Liver (tissue), 3 donors: ENCODE data around the gene CDK15.

Source experiments
- GABPA ChIP-seq, 2 donors: IDR thresholded peaks in 1 of 2; conservative IDR thresholded peaks in 1 of 2; 2 replicates each; pipeline ENCODE4 v1.6.1; 2016; ENCODE audit warnings: antibody characterized with exemption in 2 of 2, mild to moderate bottlenecking in 1 of 2, moderate library complexity in 1 of 2
- TF ChIP-seq, protein P1 (sequence below): fragments of 150-350 bp; IDR thresholded peaks from 2 replicates; pipeline ENCODE4 v1.5.1; 2017; ENCODE audit warnings: improper control_type of control experiment, low read depth, low read length; ENCODE audit not compliant: missing input control
- donor health status: healthy.
- donor health status: healthy.

DNA sequence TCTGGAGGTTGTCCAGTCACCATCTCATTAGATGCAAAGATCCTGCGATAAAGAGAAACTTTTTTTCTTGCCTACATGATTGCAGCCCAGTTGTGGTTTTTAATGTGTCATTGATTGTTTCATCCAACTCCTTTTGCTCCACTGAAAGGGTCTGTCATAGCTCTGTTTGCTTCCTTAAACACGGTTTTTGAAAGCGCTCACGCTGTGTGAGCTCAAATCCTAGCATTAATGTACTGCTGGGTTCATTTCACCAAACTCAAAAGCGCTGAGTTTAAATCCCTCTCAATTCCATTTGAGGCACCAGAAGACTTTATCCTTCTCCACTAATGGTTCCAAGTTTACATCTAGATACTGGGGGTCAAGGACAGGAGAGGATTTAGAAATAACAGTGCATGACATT is 53.6 kb downstream of the CDK15 start:
- TF ChIP-seq, protein P1, sequence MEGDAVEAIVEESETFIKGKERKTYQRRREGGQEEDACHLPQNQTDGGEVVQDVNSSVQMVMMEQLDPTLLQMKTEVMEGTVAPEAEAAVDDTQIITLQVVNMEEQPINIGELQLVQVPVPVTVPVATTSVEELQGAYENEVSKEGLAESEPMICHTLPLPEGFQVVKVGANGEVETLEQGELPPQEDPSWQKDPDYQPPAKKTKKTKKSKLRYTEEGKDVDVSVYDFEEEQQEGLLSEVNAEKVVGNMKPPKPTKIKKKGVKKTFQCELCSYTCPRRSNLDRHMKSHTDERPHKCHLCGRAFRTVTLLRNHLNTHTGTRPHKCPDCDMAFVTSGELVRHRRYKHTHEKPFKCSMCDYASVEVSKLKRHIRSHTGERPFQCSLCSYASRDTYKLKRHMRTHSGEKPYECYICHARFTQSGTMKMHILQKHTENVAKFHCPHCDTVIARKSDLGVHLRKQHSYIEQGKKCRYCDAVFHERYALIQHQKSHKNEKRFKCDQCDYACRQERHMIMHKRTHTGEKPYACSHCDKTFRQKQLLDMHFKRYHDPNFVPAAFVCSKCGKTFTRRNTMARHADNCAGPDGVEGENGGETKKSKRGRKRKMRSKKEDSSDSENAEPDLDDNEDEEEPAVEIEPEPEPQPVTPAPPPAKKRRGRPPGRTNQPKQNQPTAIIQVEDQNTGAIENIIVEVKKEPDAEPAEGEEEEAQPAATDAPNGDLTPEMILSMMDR, result no peak
- no peak for TF ChIP-seq GABPA (IDR thresholded peaks at IDR 0.05 in 1 of 2, conservative IDR thresholded peaks at IDR 0.05 in 1 of 2)
